Chondrocyte (in vitro differentiated cells): Measurements from ENCODE around the gene ERBB4. TPM values are rescaled to one million over a fixed set of nuclear protein-coding genes. Genes with fewer than 3 reads are reported as not detected.

Experiments
- DNase-seq: peaks from one replicate; pipeline ENCODE4 v3.0.0; 2021; ENCODE audit warnings: mixed read lengths, low spot score
- H3K27ac Mint-ChIP-seq: one replicate; pipeline ENCODE4 v1.8.0; 2021; ENCODE audit warnings: mild to moderate bottlenecking, moderate library complexity, mixed read lengths; ENCODE audit not compliant: unreplicated experiment
- H3K27me3 Mint-ChIP-seq: 2 replicates; pipeline ENCODE4 v1.8.0; 2021; ENCODE audit warnings: low read depth, mixed read lengths
- H3K36me3 Mint-ChIP-seq: 2 replicates; pipeline ENCODE4 v1.8.0; 2021; ENCODE audit warnings: low read depth, mixed read lengths
- H3K4me1 Mint-ChIP-seq: 2 replicates; pipeline ENCODE4 v1.8.0; 2021; ENCODE audit warnings: low read depth, mild to moderate bottlenecking, mixed read lengths
- H3K4me3 Mint-ChIP-seq: one replicate; pipeline ENCODE4 v1.8.0; 2021; ENCODE audit warnings: mild to moderate bottlenecking, moderate library complexity, mixed read lengths; ENCODE audit not compliant: unreplicated experiment
- H3K9me3 Mint-ChIP-seq: 2 replicates; pipeline ENCODE4 v1.8.0; 2021; ENCODE audit warnings: low read depth, mixed read lengths
- CTCF ChIP-seq: fragments of 200-600 bp; sonication (generic); IDR thresholded peaks from 2 replicates; pipeline ENCODE4 v1.5.0; 2021; ENCODE audit warnings: antibody characterized with exemption, mild to moderate bottlenecking, moderate library complexity
- total RNA-seq: library from RNA; stranded (reverse); gene quantifications from 3 replicates; pipeline ENCODE4 v1.2.1, GENCODE V29; 2021

Gene ERBB4
- total RNA-seq, 1 donor from 2014 or later, result 1.3 TPM

GRCh38 chr2:212294816-212295215, 243.8 kb downstream of the ERBB4 start:
- no peaks in the 10 kb centered on the region for H3K36me3 Mint-ChIP-seq
- no peak overlapping the region for H3K4me3 Mint-ChIP-seq
- H3K27me3 Mint-ChIP-seq, result no peaks in the 10 kb centered on the region
- no peak for DNase-seq
- TF ChIP-seq CTCF, result no peak
- no peaks in the 10 kb centered on the region for H3K9me3 Mint-ChIP-seq
- H3K27ac Mint-ChIP-seq, result no peak overlapping the region
- no peaks in the 10 kb centered on the region for H3K4me1 Mint-ChIP-seq

- no peaks in the 10 kb centered on the region for H3K27me3 Mint-ChIP-seq
- no peaks in the 10 kb centered on the region for H3K4me1 Mint-ChIP-seq
- no peak for TF ChIP-seq CTCF
- no peak for DNase-seq
- no peaks in the 10 kb centered on the region for H3K36me3 Mint-ChIP-seq
- H3K9me3 Mint-ChIP-seq, result no peaks in the 10 kb centered on the region
- H3K27ac Mint-ChIP-seq, result no peak overlapping the region
- no peak overlapping the region for H3K4me3 Mint-ChIP-seq
Measured at GRCh38 chr2:212289301-212289700, 249.3 kb downstream of the ERBB4 start.

GRCh38 chr2:212288308-212288707, 250.3 kb downstream of the ERBB4 start:
- no peak for TF ChIP-seq CTCF
- Mint-ChIP-seq H3K4me1 (no peaks in the 10 kb centered on the region), H3K36me3 (no peaks in the 10 kb centered on the region), H3K9me3 (no peaks in the 10 kb centered on the region), H3K27me3 (no peaks in the 10 kb centered on the region), H3K27ac (no peak overlapping the region), H3K4me3 (no peak overlapping the region)
- DNase-seq, result peak; percentile 40

- no peak for DNase-seq
- Mint-ChIP-seq H3K4me1 (no peaks in the 10 kb centered on the region), H3K27me3 (no peaks in the 10 kb centered on the region), H3K4me3 (no peak overlapping the region), H3K9me3 (no peaks in the 10 kb centered on the region), H3K27ac (no peak overlapping the region), H3K36me3 (no peaks in the 10 kb centered on the region)
- no peak for TF ChIP-seq CTCF
Measured at GRCh38 chr2:212284166-212284565, 254.4 kb downstream of the ERBB4 start.

GRCh38 chr2:212282671-212283261, 255.8 kb downstream of the ERBB4 start:
- TF ChIP-seq CTCF, result no peak
- Mint-ChIP-seq H3K27me3 (no peaks in the 10 kb centered on the region), H3K36me3 (no peaks in the 10 kb centered on the region), H3K4me1 (no peaks in the 10 kb centered on the region), H3K27ac (no peak overlapping the region), H3K9me3 (no peaks in the 10 kb centered on the region), H3K4me3 (no peak overlapping the region)
- no peak for DNase-seq
